NCI-H82 (cell line): ENCODE data around the gene HAUS7.

Experiments
- DNase-seq: peaks from one replicate; lab custom pipeline; 2025; lab: John Stamatoyannopoulos, UW

HAUS7 gene

GRCh38 chrX:153455571-153455970, 14.8 kb downstream of the HAUS7 start:
- no peak for DNase-seq

GRCh38 chrX:153454901-153455550, 15.3 kb downstream of the HAUS7 start:
- no peak for DNase-seq

DNA sequence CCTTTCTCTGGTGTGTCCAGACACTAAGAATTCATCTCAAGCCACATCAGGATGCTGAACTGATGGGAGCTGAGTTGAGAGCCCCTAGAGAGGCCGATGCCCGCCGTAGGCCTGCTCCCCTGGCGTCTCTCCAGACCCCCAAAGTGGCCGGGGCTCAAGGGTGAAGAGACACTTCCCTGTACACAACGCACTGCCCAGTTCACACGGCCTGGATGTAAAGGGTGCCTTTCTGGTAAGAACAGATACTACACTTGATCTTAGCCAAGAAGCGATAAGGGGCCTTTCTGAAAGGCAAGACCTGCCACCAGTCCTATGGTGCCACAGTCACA, 19.5 kb downstream of the HAUS7 start:
- DNase-seq: no peak

DNA sequence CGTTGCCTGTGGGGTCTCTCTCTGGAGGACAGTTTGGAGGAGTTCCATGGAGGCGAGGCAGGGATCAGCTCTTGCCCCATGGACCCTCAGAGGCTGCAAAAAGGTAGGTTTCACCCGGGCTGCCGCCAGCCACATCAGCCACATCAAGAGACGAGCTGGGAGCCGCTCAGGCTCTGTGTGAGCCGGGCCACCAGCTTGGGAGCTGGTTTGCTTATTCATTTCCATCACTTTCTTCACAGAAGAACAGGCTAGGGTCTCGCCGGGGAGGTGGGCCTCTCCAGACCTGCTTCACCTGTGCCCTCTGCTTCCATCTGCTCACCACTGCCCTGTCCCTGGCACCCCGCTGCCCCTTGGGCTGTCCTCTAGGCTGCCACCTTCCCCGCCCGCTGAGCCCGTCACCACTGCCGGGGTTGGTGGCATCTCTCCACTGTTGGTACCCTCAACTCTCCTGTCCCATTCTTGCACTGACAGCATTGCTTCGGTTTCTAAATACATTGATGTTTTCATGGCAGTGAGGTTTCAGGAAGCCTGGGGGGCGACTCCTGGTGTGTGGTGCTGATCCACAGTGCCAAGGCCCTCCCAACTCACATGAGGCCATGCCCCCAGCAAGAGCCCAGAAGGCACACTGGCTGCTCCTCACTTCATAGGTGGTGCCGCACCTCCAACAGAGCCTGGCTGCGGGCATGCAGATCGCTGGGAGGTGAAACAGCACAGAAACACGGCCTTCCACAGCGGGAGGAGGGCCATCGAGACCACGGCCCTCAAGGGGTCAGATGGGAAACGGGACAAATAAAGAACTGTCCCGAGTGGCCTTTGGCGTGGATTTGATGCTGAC, 20.0 kb downstream of the HAUS7 start:
- DNase-seq: no peak

DNA sequence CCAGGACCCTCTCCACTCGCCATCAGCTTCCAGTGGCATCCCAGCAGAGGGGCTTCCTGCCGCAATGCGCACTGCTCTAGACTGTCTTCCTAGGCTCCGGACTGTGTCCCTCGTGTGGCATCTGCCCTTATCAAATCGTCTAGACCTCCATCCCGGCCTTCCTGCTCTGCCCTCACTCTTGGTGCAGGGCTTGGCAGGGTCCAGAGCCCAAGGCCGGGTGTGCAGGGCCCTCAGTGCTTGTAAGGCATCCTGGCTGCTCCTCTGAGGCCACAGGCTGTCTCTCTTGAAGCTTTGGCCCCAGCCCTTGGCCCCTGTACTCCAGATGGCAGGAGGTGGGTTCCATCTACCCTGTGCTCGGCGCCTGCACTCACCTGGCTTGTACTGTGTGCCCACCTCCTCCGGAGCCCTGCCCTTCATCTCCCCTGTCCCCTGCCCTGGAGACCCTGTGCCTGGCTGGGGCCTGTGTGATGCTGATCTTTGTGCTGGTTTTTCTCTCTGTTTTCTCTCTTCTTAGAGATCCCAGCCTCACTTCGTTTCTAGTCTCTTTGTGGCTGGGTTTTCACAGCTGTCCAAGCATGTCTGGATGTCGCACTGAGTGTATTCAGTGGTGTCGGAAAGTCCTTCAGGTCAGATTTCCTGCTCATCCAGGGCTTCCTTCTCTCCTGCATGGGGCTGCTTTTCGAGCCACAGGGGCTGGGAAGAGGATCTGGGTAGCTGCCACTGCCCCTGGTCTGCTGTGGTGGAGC, 20.8 kb downstream of the HAUS7 start:
- DNase-seq: no peak

DNA sequence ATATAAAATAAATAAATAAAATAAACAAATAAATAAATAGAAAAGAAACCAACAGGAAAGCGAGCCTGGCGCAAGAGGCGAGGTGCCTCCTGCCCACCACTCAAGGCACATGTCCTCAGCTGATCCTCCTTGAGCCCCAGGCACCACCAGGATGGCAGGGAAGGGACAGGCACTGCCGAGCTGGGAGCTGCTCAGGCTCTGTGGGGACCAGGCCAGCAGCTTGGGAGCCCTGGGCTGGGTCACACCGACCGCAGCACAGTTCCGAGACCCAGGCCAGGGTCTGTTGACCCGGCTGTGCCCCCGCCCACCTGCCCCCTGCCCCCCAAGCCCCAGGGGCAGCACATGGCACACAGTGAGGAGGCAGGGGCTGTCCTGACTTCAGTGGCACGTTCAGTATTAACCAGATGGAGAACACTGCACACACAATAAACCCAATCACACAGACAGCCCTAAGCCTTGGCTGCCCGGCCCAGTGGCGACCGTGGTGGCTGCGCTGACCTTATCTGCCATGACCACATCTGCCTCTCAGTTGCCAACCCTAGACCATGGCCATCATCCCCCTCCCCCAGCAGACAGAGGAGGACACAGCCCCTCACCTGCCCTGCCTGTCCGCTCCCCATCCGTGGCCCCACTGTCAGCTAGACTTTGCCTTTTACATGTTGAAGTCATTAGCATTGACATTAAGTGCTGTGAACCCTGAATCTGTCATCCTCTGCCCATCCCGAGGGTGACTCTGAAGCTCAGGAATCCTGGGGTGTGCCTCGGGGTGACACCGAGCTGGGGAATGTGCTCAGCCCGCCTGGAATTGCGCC, 21.6 kb downstream of the HAUS7 start:
- DNase-seq: no peak

- DNase-seq: no peak
These were observed 22.8 kb downstream of the HAUS7 start for GRCh38 chrX:153447581-153447960.

DNA sequence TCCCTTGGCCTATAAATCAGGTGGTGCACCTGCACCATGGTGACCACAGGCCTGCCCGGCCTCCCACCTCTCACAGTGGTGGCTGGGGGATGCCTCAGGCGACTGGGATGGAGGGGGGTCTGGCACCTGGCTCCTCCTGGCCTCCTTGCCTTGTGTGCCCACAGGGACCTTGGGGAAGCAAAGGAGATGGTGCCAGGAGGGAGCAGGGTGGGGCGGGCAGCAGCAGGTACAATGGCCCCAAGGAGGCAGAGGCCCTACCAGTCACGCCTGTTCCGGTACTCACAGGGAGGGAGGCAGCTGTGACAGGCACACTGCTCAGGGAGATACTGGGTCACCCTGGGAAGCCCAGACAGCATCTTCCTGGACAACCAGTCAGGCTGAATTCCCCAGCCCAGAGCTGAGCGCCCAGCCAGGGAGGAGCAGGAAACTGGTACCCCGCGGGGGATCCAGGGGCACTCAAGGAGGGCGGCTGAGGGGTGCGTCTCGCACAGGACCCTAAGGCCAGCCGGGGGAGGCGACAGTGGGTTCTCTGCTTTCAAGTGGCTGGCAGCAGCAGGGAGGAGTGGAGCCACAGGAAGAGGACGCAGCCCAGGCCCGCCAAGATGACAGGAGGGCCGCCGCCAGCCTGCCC, 23.3 kb downstream of the HAUS7 start:
- no peak for DNase-seq

- DNase-seq: no peak
These were observed 23.8 kb downstream of the HAUS7 start for GRCh38 chrX:153446636-153446936.

DNA sequence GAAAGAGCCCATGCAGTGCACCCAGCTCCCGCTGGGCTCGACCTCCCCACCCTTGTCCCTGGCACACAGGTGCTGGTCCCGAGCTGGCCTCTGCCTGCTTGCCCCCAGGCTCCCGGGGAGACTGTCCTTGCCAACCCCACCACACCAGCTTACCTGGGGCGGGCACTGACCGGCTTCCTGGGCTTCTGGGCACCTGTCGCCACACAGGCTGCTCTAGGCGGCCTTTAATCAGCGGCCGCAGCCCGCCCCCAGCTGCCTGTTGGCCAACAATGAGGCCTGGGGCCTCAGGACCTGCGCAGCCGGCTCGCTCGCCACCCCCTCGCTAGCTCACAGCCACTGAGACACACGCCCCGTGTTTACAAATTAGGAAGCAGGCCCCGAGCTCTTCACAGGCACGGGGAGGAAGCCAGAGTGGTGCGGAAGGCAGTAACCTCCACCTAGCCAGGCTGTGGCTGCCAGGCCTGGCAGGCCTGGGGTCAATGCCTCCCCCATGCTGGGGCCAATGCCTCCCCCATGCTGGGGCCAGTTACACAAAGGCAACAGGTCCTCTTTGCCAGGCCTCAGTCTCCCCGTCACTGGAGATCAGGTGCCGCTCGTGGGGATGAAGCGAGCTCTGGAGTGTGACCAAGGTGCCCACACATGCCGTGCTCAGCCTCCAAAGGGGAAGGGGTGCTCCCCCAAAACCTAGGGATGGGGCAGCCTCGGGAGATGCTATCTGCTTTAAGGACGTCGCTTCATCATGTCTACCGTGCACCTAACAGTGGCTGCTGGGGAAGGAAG, 24.3 kb downstream of the HAUS7 start, which contains the start of gene TREX2:
Gene TREX2 (minus strand): TSS at position 201 of the 780 bp plus-strand sequence. CDS start 626 bp downstream, outside the sequence.
- DNase-seq: no peak

DNA sequence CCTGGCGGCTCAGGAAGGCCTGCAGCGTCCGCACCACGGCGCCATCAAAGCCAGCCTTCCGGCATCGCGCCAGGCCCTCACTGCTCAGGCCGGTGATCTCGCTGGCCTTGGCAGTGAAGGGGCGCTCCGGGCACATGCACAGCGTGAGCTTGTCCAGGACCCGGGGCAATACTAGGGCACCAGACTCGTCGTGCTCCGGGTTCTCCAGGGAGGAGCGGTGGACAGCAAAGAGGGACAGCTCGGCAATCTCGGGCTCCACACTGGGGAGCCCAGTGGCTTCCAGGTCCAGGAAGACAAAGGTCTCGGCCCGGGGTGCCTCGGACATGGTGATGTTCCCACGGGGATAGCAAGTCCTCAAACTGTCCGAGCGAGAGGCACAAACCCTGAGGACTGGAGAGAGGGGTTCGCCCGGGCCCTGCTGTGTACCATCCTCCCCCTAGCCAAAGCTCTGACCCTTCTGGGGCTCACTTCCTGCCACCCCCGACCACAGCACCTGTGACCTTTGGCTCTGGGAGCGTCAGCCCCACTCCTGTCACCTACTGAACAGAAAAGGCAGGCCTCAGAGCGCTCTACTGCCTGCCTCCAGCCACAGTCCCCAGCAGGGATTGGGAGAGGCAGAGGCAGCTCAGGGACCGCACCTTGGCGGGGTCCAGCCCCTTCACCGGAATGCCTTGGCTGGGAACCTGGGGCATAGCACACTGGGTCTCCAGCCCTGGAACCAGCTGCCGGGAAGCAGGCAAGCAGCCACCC, 25.1 kb downstream of the HAUS7 start:
- no peak for DNase-seq

GRCh38 chrX:153444333-153445011, 25.9 kb downstream of the HAUS7 start:
- DNase-seq: no peak

- no peak for DNase-seq
These were observed 26.7 kb downstream of the HAUS7 start for GRCh38 chrX:153443476-153444332.

GRCh38 chrX:153442463-153442862, 27.9 kb downstream of the HAUS7 start:
- no peak for DNase-seq

GRCh38 chrX:153441981-153442380, 28.4 kb downstream of the HAUS7 start:
- DNase-seq: no peak

GRCh38 chrX:153441296-153441695, 29.1 kb downstream of the HAUS7 start:
- DNase-seq: no peak

GRCh38 chrX:153440556-153441135, 29.7 kb downstream of the HAUS7 start:
- no peak for DNase-seq

- no peak for DNase-seq
These were observed 30.4 kb downstream of the HAUS7 start for GRCh38 chrX:153439977-153440376.
